Muscle layer of duodenum (tissue), 2 donors: ENCODE results near the gene HDAC4.

Experiments
- H3K27ac ChIP-seq: one replicate; pipeline ENCODE4 v1.7.0; 2013; ENCODE audit warnings: mild to moderate bottlenecking, low read length
- H3K27me3 ChIP-seq: one replicate; pipeline ENCODE4 v1.7.0; 2013; ENCODE audit warnings: low read depth, mild to moderate bottlenecking, control low read depth, low read length
- H3K36me3 ChIP-seq, 2 donors: one replicate each; pipeline ENCODE4 v1.7.0; 2013; ENCODE audit warnings: low read length in 2 of 2, control low read depth in 1 of 2, mild to moderate bottlenecking in 1 of 2; ENCODE audit not compliant: insufficient read depth in 2 of 2, control insufficient read depth in 1 of 2
- H3K4me1 ChIP-seq, 2 donors: one replicate each; pipeline ENCODE4 v1.7.0; 2013; ENCODE audit warnings: low read length in 2 of 2, mild to moderate bottlenecking in 2 of 2, control low read depth in 1 of 2, moderate library complexity in 1 of 2; ENCODE audit not compliant: insufficient read depth in 2 of 2, control insufficient read depth in 1 of 2
- H3K4me3 ChIP-seq, 2 donors: one replicate each; pipeline ENCODE4 v1.7.0; 2013; ENCODE audit warnings: low read length in 2 of 2, low read depth in 1 of 2, mild to moderate bottlenecking in 1 of 2
- H3K9me3 ChIP-seq, 2 donors: one replicate each; pipeline ENCODE4 v1.7.0; 2013; ENCODE audit warnings: low read length in 2 of 2, control low read depth in 1 of 2, mild to moderate bottlenecking in 1 of 2; ENCODE audit not compliant: control insufficient read depth in 1 of 2
- donor health status: healthy.

HDAC4 gene

DNA sequence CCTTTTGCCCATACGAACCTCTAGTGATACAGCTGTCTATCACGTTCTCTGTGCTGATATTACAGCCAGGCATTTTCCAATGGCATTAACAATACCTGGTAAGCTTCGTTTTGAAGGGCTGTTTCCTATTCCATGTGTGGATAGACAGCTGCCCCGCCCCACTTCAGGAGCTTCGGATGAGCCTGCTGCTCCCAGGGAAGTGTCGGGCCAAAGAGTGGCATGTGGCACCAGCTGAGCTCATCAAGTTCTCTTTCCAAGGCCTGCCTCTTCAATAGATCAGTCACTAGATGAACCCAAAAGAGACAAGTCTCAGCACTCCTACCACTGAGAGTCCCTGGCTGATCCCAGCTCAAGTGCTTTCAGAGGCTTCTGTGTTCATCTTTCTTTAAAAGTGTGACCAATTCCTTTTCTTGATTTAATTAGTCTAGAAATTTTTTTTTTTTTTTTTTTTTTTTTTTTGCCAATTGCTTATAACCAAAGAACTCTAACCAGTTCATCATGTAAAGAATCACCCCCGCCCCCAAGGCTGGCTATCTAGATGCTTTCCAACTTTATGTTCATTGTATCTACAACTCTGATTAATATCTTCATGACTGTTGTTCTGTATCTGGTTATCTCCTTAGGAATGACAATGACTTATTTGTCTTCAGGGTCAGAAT lies 46.6 kb downstream of the HDAC4 start:
- H3K36me3 ChIP-seq, result peaks cover 6 to 23% of the 10 kb centered on the region in 2 donors
- H3K4me1 ChIP-seq, result peaks cover 0 to 14% of the 10 kb centered on the region in 2 donors
- no peak overlapping the region for H3K4me3 ChIP-seq
- H3K9me3 ChIP-seq, result no peaks in the 10 kb centered on the region
- no peak overlapping the region for H3K27ac ChIP-seq
- H3K27me3 ChIP-seq, result no peaks in the 10 kb centered on the region

DNA sequence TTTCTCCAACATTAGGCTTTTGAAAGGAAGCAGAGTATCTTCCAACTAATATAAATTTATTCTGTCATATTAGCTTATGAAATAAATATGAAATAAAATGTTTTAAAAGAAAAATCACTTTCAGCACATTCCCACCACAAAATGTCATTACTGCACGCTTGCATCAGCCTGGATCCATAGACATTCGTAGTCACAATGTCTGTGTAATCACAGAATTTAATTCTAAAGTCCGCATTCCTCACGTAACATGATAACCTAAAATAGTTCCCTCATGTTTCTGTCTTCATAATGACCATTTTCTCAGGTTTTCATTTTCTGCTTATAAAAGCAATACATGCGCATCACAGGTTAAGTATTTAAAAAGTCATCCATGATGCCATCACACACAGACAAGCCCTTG lies 47.1 kb downstream of the HDAC4 start:
- no peak overlapping the region for H3K27ac ChIP-seq
- no peaks in the 10 kb centered on the region for H3K27me3 ChIP-seq
- H3K36me3 ChIP-seq, result peaks cover 6 to 23% of the 10 kb centered on the region in 2 donors
- H3K9me3 ChIP-seq, result no peaks in the 10 kb centered on the region
- H3K4me3 ChIP-seq, result no peak overlapping the region
- peaks cover 0 to 12% of the 10 kb centered on the region in 2 donors for H3K4me1 ChIP-seq

DNA sequence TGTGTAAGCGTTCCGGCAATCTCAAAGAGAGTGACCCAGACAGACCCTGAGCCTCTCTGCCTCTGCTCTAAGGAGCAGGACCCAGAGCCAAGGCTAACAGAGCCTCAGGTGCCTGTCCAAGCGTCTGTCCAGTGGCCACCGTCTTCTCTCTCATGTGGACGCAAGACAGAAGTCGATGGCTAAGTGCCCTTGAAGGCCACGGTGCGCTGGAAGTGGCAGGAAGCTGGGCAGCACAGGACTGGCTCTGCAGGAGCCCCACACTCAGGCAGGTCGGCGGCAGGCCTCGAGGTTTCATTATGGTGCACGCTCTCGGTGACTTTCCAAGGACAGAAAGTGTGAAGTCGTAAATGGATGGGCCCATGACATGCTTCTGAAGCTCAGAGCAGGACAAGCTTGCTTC lies 49.1 kb downstream of the HDAC4 start:
- Histone ChIP-seq H3K4me1 (peaks cover 0 to 12% of the 10 kb centered on the region in 2 donors), H3K27ac (no peak overlapping the region), H3K27me3 (no peaks in the 10 kb centered on the region), H3K36me3 (peaks cover 6 to 23% of the 10 kb centered on the region in 2 donors), H3K4me3 (no peak overlapping the region), H3K9me3 (no peaks in the 10 kb centered on the region)

DNA sequence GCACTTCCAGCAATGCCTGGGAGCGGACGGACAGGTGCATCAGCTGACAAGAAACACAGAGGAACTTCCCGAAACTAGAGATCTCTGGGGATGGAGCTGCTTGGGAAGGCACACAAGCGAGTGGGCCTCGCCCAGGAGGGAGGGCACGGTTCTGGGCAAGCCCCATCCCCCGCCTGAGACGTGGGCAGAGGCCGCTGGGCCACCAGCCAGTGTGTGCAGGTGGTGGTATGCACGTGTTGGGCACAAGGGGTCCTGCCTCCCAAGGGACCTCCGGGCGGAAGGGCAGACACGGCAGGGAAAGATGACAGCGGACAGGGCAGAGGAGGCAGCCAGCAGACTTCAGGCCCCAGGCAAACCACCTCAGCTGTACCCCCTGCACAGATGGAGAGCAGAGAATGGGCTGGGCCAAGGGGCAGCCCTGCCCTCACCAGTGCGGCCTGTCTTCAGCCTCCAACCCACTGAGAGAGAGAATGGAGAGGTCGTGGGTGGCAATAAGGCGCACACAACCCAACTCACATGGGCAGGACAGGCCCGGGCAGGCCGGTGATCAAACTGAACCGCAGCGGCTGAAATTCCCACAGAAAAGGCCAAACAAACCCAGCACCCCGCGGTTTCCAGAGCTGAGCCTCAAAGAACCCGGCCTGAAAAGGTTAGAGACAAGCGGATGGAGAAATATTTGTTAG lies 51.2 kb downstream of the HDAC4 start:
- H3K9me3 ChIP-seq, result no peaks in the 10 kb centered on the region
- H3K4me3 ChIP-seq, result no peak overlapping the region
- H3K27me3 ChIP-seq, result no peaks in the 10 kb centered on the region
- peaks cover 6 to 23% of the 10 kb centered on the region in 2 donors for H3K36me3 ChIP-seq
- H3K27ac ChIP-seq, result no peak overlapping the region
- peaks cover 0 to 9% of the 10 kb centered on the region in 2 donors for H3K4me1 ChIP-seq

DNA sequence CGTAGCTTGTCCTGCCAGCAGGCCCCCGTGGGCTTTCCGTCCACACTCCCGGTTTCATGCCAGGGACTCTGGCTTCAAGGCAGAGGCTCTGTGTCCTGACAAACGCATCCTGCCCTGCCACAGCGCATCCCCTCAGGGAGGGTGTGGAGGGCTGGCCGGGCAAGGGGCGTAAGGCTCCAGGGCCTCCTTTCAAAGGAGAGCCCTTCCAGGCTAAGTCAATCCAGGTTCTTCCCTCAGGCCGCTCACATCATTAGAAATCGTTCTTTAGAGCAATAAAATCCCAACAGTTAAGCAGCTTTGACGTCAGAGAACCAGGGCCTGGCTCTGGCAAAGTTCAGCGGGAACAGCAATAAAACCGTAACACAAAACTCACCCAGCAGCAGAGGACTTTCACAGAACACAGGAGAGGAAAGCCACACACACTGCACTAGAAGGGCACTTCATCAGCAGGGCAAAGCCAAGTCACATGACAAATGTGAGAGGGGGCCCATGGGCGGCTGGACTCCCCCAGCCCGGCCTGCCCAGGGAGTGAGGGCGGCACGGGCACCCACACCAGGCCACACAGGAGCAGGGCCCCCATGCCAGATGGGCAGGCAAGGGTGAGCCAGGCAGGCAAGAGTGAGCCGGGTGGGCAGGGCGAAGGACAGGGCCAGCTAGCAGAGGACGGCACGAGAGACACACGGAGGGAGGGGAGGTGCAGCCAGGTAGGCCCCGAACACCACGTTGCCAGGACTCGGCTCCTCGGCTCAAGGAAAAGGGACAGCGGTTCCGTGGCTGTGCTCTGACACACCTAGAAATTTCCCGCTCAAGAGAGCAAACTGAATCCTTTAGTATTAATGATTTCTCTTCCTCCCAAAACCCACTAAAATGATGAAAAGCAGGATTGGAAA lies 52.0 kb downstream of the HDAC4 start:
- Histone ChIP-seq H3K4me1 (peaks cover 0 to 15% of the 10 kb centered on the region in 2 donors), H3K27ac (peak overlapping the region; percentile 80), H3K36me3 (peaks cover 6 to 28% of the 10 kb centered on the region in 2 donors), H3K9me3 (no peaks in the 10 kb centered on the region), H3K27me3 (no peaks in the 10 kb centered on the region), H3K4me3 (peak overlapping the region in 1 of 2 donors; percentile 35)

DNA sequence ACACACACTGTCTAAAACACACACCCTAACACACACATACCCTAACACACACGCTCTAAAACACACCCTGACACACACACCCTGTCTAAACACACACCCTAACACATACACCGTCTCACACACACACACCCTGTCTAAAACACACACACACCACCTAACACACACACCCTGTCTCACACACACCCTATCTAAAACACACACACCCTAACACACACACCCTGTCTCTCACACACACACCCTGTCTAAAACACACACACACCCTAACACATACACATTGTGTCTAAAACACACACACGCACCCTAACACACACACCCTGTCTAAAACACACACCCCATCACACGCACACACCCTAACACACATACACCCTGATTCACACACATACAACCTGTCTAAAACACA lies 54.1 kb downstream of the HDAC4 start:
- Histone ChIP-seq H3K27me3 (no peaks in the 10 kb centered on the region), H3K27ac (no peak overlapping the region), H3K36me3 (peaks cover 5 to 17% of the 10 kb centered on the region in 2 donors), H3K4me3 (no peak overlapping the region), H3K4me1 (peaks cover 0 to 15% of the 10 kb centered on the region in 2 donors), H3K9me3 (no peaks in the 10 kb centered on the region)

DNA sequence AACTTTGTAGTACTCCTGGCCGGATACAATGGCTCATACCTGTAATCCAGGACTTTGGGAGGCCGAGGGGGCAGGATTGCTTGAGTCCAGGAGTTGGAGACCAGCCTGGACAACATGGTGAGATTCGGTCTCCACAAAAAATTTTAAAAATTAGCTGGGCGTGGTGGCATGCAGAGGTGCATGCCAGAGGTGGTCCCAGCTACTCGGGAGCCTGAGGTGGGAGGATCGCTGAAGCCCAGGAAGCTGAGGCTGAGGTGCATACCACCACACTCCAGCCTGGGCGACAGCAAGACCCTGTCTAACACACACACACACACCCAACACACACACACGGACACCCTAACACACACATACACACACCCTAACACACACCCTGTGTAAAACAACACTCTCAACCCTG lies 55.6 kb downstream of the HDAC4 start:
- no peak overlapping the region for H3K4me3 ChIP-seq
- H3K27me3 ChIP-seq, result no peaks in the 10 kb centered on the region
- H3K36me3 ChIP-seq, result peaks cover 0 to 12% of the 10 kb centered on the region in 2 donors
- no peak overlapping the region for H3K27ac ChIP-seq
- H3K4me1 ChIP-seq, result peaks cover 0 to 25% of the 10 kb centered on the region in 2 donors
- no peaks in the 10 kb centered on the region for H3K9me3 ChIP-seq

DNA sequence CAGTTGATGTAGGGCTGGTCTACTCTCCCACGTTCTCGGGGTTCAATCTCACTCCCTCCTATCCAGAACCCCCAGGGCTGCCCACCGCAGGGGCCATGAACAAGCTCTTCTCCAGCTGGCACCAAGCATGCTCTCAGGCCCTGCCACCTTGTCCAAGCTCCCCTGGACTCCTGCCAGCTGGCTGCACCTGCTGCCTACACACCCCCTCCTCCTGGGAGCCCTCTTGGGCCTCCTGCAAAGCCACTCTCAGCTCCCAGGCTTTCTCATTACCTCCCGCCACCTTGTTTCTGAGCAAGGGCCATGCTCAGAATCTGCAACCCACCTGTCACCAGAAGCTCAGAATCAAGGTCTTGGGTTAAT lies 56.0 kb downstream of the HDAC4 start:
- no peaks in the 10 kb centered on the region for H3K9me3 ChIP-seq
- peaks cover 0 to 25% of the 10 kb centered on the region in 2 donors for H3K4me1 ChIP-seq
- H3K36me3 ChIP-seq, result peaks cover 0 to 11% of the 10 kb centered on the region in 2 donors
- no peaks in the 10 kb centered on the region for H3K27me3 ChIP-seq
- H3K4me3 ChIP-seq, result no peak overlapping the region
- no peak overlapping the region for H3K27ac ChIP-seq

DNA sequence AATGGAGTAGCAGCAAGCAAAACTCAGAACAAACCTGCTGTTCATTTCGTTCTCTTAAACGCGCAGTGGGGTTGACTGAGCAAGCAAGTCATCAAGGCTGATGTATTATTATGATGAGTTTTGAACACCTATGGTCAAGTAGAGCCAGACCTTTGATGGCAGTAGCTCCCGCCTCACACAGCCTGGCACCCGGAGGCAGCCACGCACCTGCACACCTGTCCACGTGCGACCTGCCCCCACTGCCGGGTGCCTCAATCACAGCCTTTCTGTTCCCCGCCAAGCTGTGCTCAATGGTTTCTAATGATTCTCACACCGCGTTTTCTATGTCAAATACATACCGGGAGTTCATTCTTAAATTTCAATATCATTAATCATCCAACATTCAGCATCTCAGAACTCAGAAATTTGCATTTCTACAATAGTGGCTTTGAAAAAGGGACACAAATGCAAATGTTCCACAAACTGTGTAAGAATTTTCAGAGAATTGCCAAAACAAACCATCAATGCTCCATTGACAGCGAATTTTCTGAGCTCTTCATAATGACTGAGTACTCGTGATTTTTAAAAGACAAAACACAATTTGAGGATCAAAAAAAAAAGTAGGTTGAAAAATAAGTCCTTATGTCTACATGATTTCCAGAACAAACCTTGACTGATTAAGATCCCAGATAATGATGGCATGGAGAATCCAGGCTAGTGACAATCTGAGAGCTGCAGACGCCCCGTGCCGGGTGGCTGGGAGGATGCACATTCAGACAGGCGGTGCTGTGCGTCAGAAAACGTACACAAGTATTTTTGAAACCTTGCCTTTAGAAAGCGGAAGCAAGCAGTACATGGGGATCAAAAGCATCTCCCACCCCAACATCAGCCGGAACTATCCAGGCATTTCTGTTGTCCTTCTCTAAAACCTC lies 56.6 kb downstream of the HDAC4 start:
- Histone ChIP-seq H3K4me1 (peaks cover 0 to 27% of the 10 kb centered on the region in 2 donors), H3K9me3 (no peaks in the 10 kb centered on the region), H3K27ac (no peak overlapping the region), H3K36me3 (peaks cover 0 to 5% of the 10 kb centered on the region in 2 donors), H3K27me3 (no peaks in the 10 kb centered on the region), H3K4me3 (no peak overlapping the region)

DNA sequence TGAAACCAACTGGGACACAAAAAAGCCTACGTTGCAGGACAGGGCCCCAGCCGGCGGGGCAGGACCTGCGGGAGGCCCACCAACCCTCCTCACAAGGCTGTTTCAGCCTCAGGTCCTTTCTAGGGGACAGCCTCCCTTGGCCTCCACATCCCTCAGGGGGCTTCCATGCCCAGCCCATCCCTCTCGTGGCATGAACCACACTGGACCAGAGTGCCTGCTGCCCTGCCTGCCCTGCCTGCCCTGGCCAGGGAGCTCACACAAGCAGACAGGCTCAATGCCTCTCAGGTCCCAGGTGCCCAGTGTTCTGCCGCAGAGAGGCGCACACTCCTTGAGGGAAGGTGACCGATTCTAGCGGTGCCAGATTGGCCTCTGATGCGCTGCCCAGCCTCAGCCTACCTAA lies 57.4 kb downstream of the HDAC4 start:
- Histone ChIP-seq H3K27ac (no peak overlapping the region), H3K4me1 (peaks cover 0 to 27% of the 10 kb centered on the region in 2 donors), H3K9me3 (no peaks in the 10 kb centered on the region), H3K36me3 (peaks cover 0 to 5% of the 10 kb centered on the region in 2 donors), H3K27me3 (no peaks in the 10 kb centered on the region), H3K4me3 (no peak overlapping the region)
